Fibroblast of lung (primary cell): ENCODE data around the gene CNKSR3. TPM values are rescaled to one million over a fixed set of nuclear protein-coding genes. Genes with fewer than 3 reads are reported as not detected.
A peak's percentile ranks its signal among the peaks of the same experiment; 100 is the strongest.

Source experiments
- DNase-seq, 2 donors: peaks; one replicate each; pipeline versions ENCODE4 v3.0.0 to v3.0.0-alpha.2; 2010; ENCODE audit warnings: low read depth in 2 of 2
- H2AFZ ChIP-seq: 2 replicates; pipeline ENCODE4 v1.5.1; 2012; ENCODE audit warnings: low read length, control low read depth, inconsistent platforms
- H3K27ac ChIP-seq: 2 replicates; pipeline ENCODE4 v1.5.1; 2011; ENCODE audit warnings: low read length, control low read depth; ENCODE audit not compliant: insufficient read depth
- H3K27me3 ChIP-seq: 2 replicates; pipeline ENCODE4 v1.5.1; 2011; ENCODE audit warnings: mild to moderate bottlenecking, low read length; ENCODE audit not compliant: control insufficient read depth, insufficient read depth
- H3K36me3 ChIP-seq: 2 replicates; pipeline ENCODE4 v1.5.1; 2011; ENCODE audit warnings: low read length; ENCODE audit not compliant: control insufficient read depth, insufficient read depth
- H3K4me1 ChIP-seq: 2 replicates; pipeline ENCODE4 v1.5.1; 2011; ENCODE audit warnings: low read length; ENCODE audit not compliant: control insufficient read depth, insufficient read depth; ENCODE audit errors: extremely low read depth
- H3K4me2 ChIP-seq: 2 replicates; pipeline ENCODE4 v1.5.1; 2011; ENCODE audit warnings: low read length, control low read depth; ENCODE audit not compliant: insufficient read depth; ENCODE audit errors: extremely low read depth
- H3K4me3 ChIP-seq, 4 experiments: fragments of 200-600 bp in 1 of 4; sonication (generic) in 1 of 4; replicated peaks in 1 of 4; 2 replicates each; pipeline ENCODE4 v1.5.1; 2011 to 2016; ENCODE audit warnings: low read length in 4 of 4, low read depth in 3 of 4, mild to moderate bottlenecking in 3 of 4, control low read depth in 2 of 4, inconsistent platforms in 1 of 4, mixed read lengths in 1 of 4; ENCODE audit not compliant: insufficient read depth in 1 of 4; ENCODE audit errors: control extremely low read depth in 1 of 4
- H3K79me2 ChIP-seq: 2 replicates; pipeline ENCODE4 v1.5.1; 2012; ENCODE audit warnings: mild to moderate bottlenecking, low read length, inconsistent platforms; ENCODE audit not compliant: control insufficient read depth, insufficient read depth
- H3K9ac ChIP-seq: 2 replicates; pipeline ENCODE4 v1.5.1; 2011; ENCODE audit warnings: mild to moderate bottlenecking, low read length, control low read depth; ENCODE audit not compliant: insufficient read depth
- H3K9me3 ChIP-seq: 2 replicates; pipeline ENCODE4 v1.5.1; 2012; ENCODE audit warnings: low read depth, low read length; ENCODE audit not compliant: control insufficient read depth, insufficient read depth
- H4K20me1 ChIP-seq: 2 replicates; pipeline ENCODE4 v1.5.1; 2011; ENCODE audit warnings: low read length; ENCODE audit not compliant: control insufficient read depth, insufficient read depth; ENCODE audit errors: extremely low read depth
- CTCF ChIP-seq, 2 donors: IDR thresholded peaks in 1 of 2; conservative IDR thresholded peaks in 1 of 2; 1 replicate in 1 of 2; 2 replicates in 1 of 2; pipeline ENCODE4 v1.5.1; 2011 to 2012; ENCODE audit warnings: low read length in 2 of 2, control low read depth in 1 of 2, inconsistent platforms in 1 of 2, low read depth in 1 of 2, mild to moderate bottlenecking in 1 of 2
- EZH2 ChIP-seq: IDR thresholded peaks from 2 replicates; pipeline ENCODE4 v1.5.1; 2012; ENCODE audit warnings: low read length, control low read depth, mild to moderate bottlenecking; ENCODE audit errors: missing control alignments
- polyA plus RNA-seq, 2 donors: library from polyadenylated mRNA; depleted of rRNA in 1 of 2; stranded (reverse) in 1 of 2; unstranded in 1 of 2; fragments of >200 nt; gene quantifications; 2 replicates each; pipeline ENCODE4 v1.2.1, GENCODE V29; 2011 to 2012; ENCODE audit warnings: missing spikeins in 1 of 2
- total RNA-seq: library from RNA; depleted of rRNA; stranded (reverse); fragments of >200 nt; gene quantifications from 2 replicates; pipeline ENCODE4 v1.2.1, GENCODE V29; 2014

The CNKSR3 gene
- total and polyA plus RNA-seq, 2 donors (not counting 1 experiment from before 2014, with no cell fraction given), result 5.5 to 14.0 TPM

- no peak for TF ChIP-seq CTCF (conservative IDR thresholded peaks at IDR 0.05 in 1 of 2, IDR thresholded peaks at IDR 0.05 in 1 of 2; ENCODE audit: low read depth in 1 of 2, low read length in 2 of 2)
- TF ChIP-seq EZH2, result no peak
- H3K4me1 ChIP-seq, result no peaks in the 10 kb centered on the region
- no peak overlapping the region for H3K4me3 ChIP-seq
- no peaks in the 10 kb centered on the region for H3K79me2 ChIP-seq
- no peak overlapping the region for H2AFZ ChIP-seq
- H3K9me3 ChIP-seq, result no peaks in the 10 kb centered on the region
- peaks cover 5% of the 10 kb centered on the region for H3K36me3 ChIP-seq
- H3K27me3 ChIP-seq, result no peaks in the 10 kb centered on the region
- H3K27ac ChIP-seq, result no peak overlapping the region
- no peak for DNase-seq
- no peak overlapping the region for H3K4me2 ChIP-seq
- H4K20me1 ChIP-seq, result no peaks in the 10 kb centered on the region
- no peak overlapping the region for H3K9ac ChIP-seq
These were observed 70.5 kb downstream of the CNKSR3 start for GRCh38 chr6:154440022-154440421.

DNA sequence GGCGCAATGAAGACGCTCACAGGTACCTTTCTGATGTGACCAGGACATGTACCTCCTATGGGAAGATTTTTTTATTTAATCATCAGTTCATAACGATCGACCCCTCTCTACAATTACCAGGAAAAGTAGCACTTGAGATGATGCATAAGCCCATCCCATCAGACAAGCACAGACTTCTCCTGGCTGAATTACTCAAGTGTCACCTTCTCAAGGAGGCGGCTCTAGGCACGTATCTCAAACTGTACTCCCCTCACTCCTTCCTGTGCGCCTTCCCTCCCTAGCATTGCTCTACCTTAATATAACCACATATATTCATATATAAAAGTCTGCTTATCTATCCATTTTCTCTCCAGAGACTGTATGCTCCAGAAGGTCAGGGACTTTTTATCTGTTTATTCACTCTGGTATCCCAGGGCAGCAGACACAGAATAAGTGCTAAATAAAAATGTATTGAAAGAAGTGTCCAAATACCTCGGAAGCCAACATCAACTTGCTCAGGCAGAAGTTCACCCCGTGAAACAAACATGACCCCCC lies 71.5 kb downstream of the CNKSR3 start:
- no peak overlapping the region for H3K27ac ChIP-seq
- H3K9me3 ChIP-seq, result no peaks in the 10 kb centered on the region
- H3K36me3 ChIP-seq, result peaks cover 5% of the 10 kb centered on the region
- no peak for TF ChIP-seq CTCF (conservative IDR thresholded peaks at IDR 0.05 in 1 of 2, IDR thresholded peaks at IDR 0.05 in 1 of 2; ENCODE audit: low read depth in 1 of 2, low read length in 2 of 2)
- no peak for TF ChIP-seq EZH2
- H2AFZ ChIP-seq, result no peak overlapping the region
- no peak for DNase-seq
- no peak overlapping the region for H3K4me3 ChIP-seq
- no peaks in the 10 kb centered on the region for H3K79me2 ChIP-seq
- H3K4me2 ChIP-seq, result no peak overlapping the region
- no peaks in the 10 kb centered on the region for H4K20me1 ChIP-seq
- H3K27me3 ChIP-seq, result no peaks in the 10 kb centered on the region
- no peaks in the 10 kb centered on the region for H3K4me1 ChIP-seq
- no peak overlapping the region for H3K9ac ChIP-seq

GRCh38 chr6:154435400-154435945 lies 75.0 kb downstream of the CNKSR3 start:
- Histone ChIP-seq H3K9me3 (no peaks in the 10 kb centered on the region), H3K4me2 (no peak overlapping the region), H3K79me2 (no peaks in the 10 kb centered on the region), H3K4me3 (no peak overlapping the region), H4K20me1 (no peaks in the 10 kb centered on the region), H3K4me1 (no peaks in the 10 kb centered on the region), H3K36me3 (peaks cover 4% of the 10 kb centered on the region), H3K27ac (no peak overlapping the region), H2AFZ (no peak overlapping the region), H3K27me3 (no peaks in the 10 kb centered on the region), H3K9ac (no peak overlapping the region)
- peak in 1 of 2 donors; percentile 17 for DNase-seq
- TF ChIP-seq CTCF (conservative IDR thresholded peaks at IDR 0.05 in 1 of 2, IDR thresholded peaks at IDR 0.05 in 1 of 2; ENCODE audit: low read depth in 1 of 2, low read length in 2 of 2), result no peak
- no peak for TF ChIP-seq EZH2
